Measurements from ENCODE around the gene PCDHGA10. TPM values are rescaled to one million over a fixed set of nuclear protein-coding genes. Genes with fewer than 3 reads are reported as not detected.

The PCDHGA10 gene
- polyA plus RNA-seq, 3 donors: 0.64 to 1.8 (median 0.79) TPM

DNA sequence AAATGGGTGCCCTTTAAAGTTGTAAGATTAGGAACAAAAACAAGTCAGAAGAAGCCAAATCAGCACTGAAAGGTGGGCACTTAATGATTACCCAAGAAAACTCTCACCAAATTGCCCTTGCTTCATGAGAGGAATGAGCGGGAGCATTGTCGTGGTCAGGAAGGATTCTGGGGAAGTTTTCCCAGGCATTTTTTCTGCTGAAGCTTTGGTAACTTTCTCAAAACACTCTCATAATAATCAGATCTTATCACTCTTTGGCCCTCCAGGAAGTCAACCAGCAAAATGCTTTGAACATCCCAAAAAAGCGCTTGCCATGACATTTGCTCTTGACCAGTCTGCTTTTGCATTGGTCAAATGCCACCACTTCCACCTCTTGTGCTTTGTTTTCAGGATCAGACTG is 52.6 kb downstream of the PCDHGA10 start:
- H3K27ac ChIP-seq (ENCODE audit: low read depth, low read length): no peak overlapping the region
- 95 to 98% (median 97%) methylated on average over 3 of the region's 3 CpGs for WGBS, 3 donors

Other genes with a start within 250 kb of the PCDHGA10 start
- gene PCDHB7, start 240.3 kb upstream of the PCDHGA10 start, polyA plus RNA-seq: 1 to 10 TPM in 1 of 3 donors, under 1 TPM in 2; 0.20 to 1.5 (median 0.79) TPM
- gene PCDHB8, start 235.2 kb upstream of the PCDHGA10 start, polyA plus RNA-seq: 1 to 10 TPM in 1 of 3 donors, under 1 TPM in 1, not detected in 1; 0.42 to 1.2 TPM
- gene PCDHB16, start 230.6 kb upstream of the PCDHGA10 start, polyA plus RNA-seq: 1 to 10 TPM in 1 of 3 donors, under 1 TPM in 2; 0.72 to 1.4 (median 0.90) TPM
- under 1 TPM; 0.38 to 0.88 (median 0.79) TPM for gene PCDHB9, start 225.8 kb upstream of the PCDHGA10 start, polyA plus RNA-seq
- 1 to 10 TPM in 1 of 3 donors, under 1 TPM in 2; 0.41 to 1.1 (median 0.67) TPM for gene PCDHB10, start 220.6 kb upstream of the PCDHGA10 start, polyA plus RNA-seq
- gene PCDHB11, start 213.4 kb upstream of the PCDHGA10 start, polyA plus RNA-seq: 1 to 10 TPM in 2 of 3 donors, under 1 TPM in 1; 0.45 to 1.4 (median 1.0) TPM
- gene PCDHB12, start 204.3 kb upstream of the PCDHGA10 start, polyA plus RNA-seq: 1 to 10 TPM in 2 of 3 donors, under 1 TPM in 1; 0.81 to 1.2 (median 1.2) TPM
- gene PCDHB13, start 199.1 kb upstream of the PCDHGA10 start, polyA plus RNA-seq: 1 to 10 TPM in 2 of 3 donors, under 1 TPM in 1; 0.34 to 1.7 (median 1.3) TPM
- 1 to 10 TPM; 1.3 to 2.5 (median 1.4) TPM for gene PCDHB14, start 189.6 kb upstream of the PCDHGA10 start, polyA plus RNA-seq
- 1 to 10 TPM in 2 of 3 donors, under 1 TPM in 1; 0.79 to 3.2 (median 2.0) TPM for gene PCDHB15, start 167.6 kb upstream of the PCDHGA10 start, polyA plus RNA-seq
- under 1 TPM in 1 of 3 donors, not detected in 2; 0.03 TPM for gene SLC25A2, start 108.9 kb upstream of the PCDHGA10 start, polyA plus RNA-seq
- 10 to 100 TPM; 32.2 to 62.0 (median 59.1) TPM for gene TAF7, start 92.2 kb upstream of the PCDHGA10 start, polyA plus RNA-seq
- gene PCDHGA1, start 82.5 kb upstream of the PCDHGA10 start, polyA plus RNA-seq: under 1 TPM in 2 of 3 donors, not detected in 1; 0.10 to 0.25 TPM
- gene PCDHGA2, start 74.2 kb upstream of the PCDHGA10 start, polyA plus RNA-seq: 1 to 10 TPM in 1 of 3 donors, under 1 TPM in 2; 0.56 to 1.3 (median 0.89) TPM
- under 1 TPM; 0.45 to 0.82 (median 0.54) TPM for gene PCDHGA3, start 69.2 kb upstream of the PCDHGA10 start, polyA plus RNA-seq
- gene PCDHGB1, start 62.9 kb upstream of the PCDHGA10 start, polyA plus RNA-seq: under 1 TPM; 0.11 to 0.36 (median 0.30) TPM
- under 1 TPM; 0.34 to 0.98 (median 0.82) TPM for gene PCDHGA4, start 58.0 kb upstream of the PCDHGA10 start, polyA plus RNA-seq
- under 1 TPM; 0.58 to 0.90 (median 0.71) TPM for gene PCDHGB2, start 53.0 kb upstream of the PCDHGA10 start, polyA plus RNA-seq
- gene PCDHGA5, start 48.8 kb upstream of the PCDHGA10 start, polyA plus RNA-seq: under 1 TPM; 0.34 to 0.52 (median 0.43) TPM
- under 1 TPM; 0.34 to 0.52 (median 0.40) TPM for gene PCDHGB3, start 42.7 kb upstream of the PCDHGA10 start, polyA plus RNA-seq
- 1 to 10 TPM in 1 of 3 donors, under 1 TPM in 2; 0.45 to 1.3 (median 0.83) TPM for gene PCDHGA6, start 39.1 kb upstream of the PCDHGA10 start, polyA plus RNA-seq
- under 1 TPM; 0.11 to 0.38 (median 0.31) TPM for gene PCDHGA7, start 30.2 kb upstream of the PCDHGA10 start, polyA plus RNA-seq
- 1 to 10 TPM in 1 of 3 donors, under 1 TPM in 2; 0.34 to 1.2 (median 0.60) TPM for gene PCDHGB4, start 25.3 kb upstream of the PCDHGA10 start, polyA plus RNA-seq
- under 1 TPM; 0.07 to 0.45 (median 0.10) TPM for gene PCDHGA8, start 20.4 kb upstream of the PCDHGA10 start, polyA plus RNA-seq
- gene PCDHGB5, start 15.0 kb upstream of the PCDHGA10 start, polyA plus RNA-seq: 1 to 10 TPM in 2 of 3 donors, under 1 TPM in 1; 0.11 to 3.1 (median 2.3) TPM
- gene PCDHGA9, start 10.2 kb upstream of the PCDHGA10 start, polyA plus RNA-seq: under 1 TPM; 0.51 to 0.89 (median 0.67) TPM
- gene PCDHGB6, start 5.0 kb upstream of the PCDHGA10 start, polyA plus RNA-seq: 1 to 10 TPM; 1.0 to 2.4 (median 1.0) TPM
- 1 to 10 TPM; 2.3 to 4.9 (median 2.6) TPM for gene PCDHGB7, start 4.7 kb downstream of the PCDHGA10 start, polyA plus RNA-seq
- gene PCDHGA11, start 8.1 kb downstream of the PCDHGA10 start, polyA plus RNA-seq: 1 to 10 TPM in 1 of 3 donors, under 1 TPM in 2; 0.32 to 1.1 (median 0.79) TPM
- 1 to 10 TPM in 2 of 3 donors, under 1 TPM in 1; 0.48 to 2.0 (median 1.2) TPM for gene PCDHGA12, start 17.5 kb downstream of the PCDHGA10 start, polyA plus RNA-seq
- 100 to 1,000 TPM in 1 of 3 donors, 10 to 100 TPM in 2; 21.7 to 106 (median 37.2) TPM for gene PCDHGC3, start 63.0 kb downstream of the PCDHGA10 start, polyA plus RNA-seq
- under 1 TPM; 0.05 to 0.34 (median 0.15) TPM for gene PCDHGC4, start 72.0 kb downstream of the PCDHGA10 start, polyA plus RNA-seq
- under 1 TPM; 0.06 to 0.56 (median 0.07) TPM for gene PCDHGC5, start 76.1 kb downstream of the PCDHGA10 start, polyA plus RNA-seq
- 10 to 100 TPM; 30.1 to 33.4 (median 31.9) TPM for gene DIAPH1, start 206.0 kb downstream of the PCDHGA10 start, polyA plus RNA-seq
- 10 to 100 TPM; 27.2 to 53.6 (median 35.3) TPM for gene HDAC3, start 223.9 kb downstream of the PCDHGA10 start, polyA plus RNA-seq
- 1 to 10 TPM; 1.4 to 2.6 (median 1.5) TPM for gene RELL2, start 224.0 kb downstream of the PCDHGA10 start, polyA plus RNA-seq
- gene FCHSD1, start 238.4 kb downstream of the PCDHGA10 start, polyA plus RNA-seq: 1 to 10 TPM; 6.7 to 8.2 (median 8.1) TPM